GM21786 (cell line): Measurements from ENCODE around the gene OAS1.
A peak's percentile ranks its signal among the peaks of the same experiment; 100 is the strongest.
"Not testable (repeated sequence)": the region's sequence is repeated elsewhere in the genome, so short reads cannot be mapped to it uniquely, and the experiment has no call there.

Experiments used
- ATAC-seq: cut with Tn5 transposase; IDR thresholded peaks from one replicate; pipeline ENCODE4 v1.9.1; 2021; ENCODE audit not compliant: unreplicated experiment

OAS1 gene

GRCh38 chr12:112900298-112901145, 6.2 kb upstream of the OAS1 start:
- ATAC-seq: no peak

- ATAC-seq: no peak
Measured at GRCh38 chr12:112901271-112901670, 5.5 kb upstream of the OAS1 start.

GRCh38 chr12:112904571-112904970, 2.2 kb upstream of the OAS1 start:
- ATAC-seq: no peak

GRCh38 chr12:112905451-112906089, 1.2 kb upstream of the OAS1 start:
- no peak for ATAC-seq

GRCh38 chr12:112907415-112908157, 824 bp downstream of the OAS1 start:
- ATAC-seq: peak; percentile 46

- ATAC-seq: no peak
Measured at GRCh38 chr12:112908548-112908947, 1.8 kb downstream of the OAS1 start.

- no peak for ATAC-seq
Measured at GRCh38 chr12:112909693-112910092, 2.9 kb downstream of the OAS1 start.

GRCh38 chr12:112913038-112913688, 6.4 kb downstream of the OAS1 start:
- ATAC-seq: no peak

GRCh38 chr12:112913888-112914287, 7.1 kb downstream of the OAS1 start:
- ATAC-seq: not testable (repeated sequence)

GRCh38 chr12:112916270-112916669, 9.5 kb downstream of the OAS1 start:
- ATAC-seq: no peak

- ATAC-seq: no peak
Measured at GRCh38 chr12:112919121-112919520, 12.4 kb downstream of the OAS1 start.

- peak; percentile 73 for ATAC-seq
Measured at GRCh38 chr12:112924986-112925385, 18.2 kb downstream of the OAS1 start.

- ATAC-seq: not testable (repeated sequence)
Measured at GRCh38 chr12:112926416-112927033, 19.8 kb downstream of the OAS1 start.

GRCh38 chr12:112927475-112927874, 20.7 kb downstream of the OAS1 start:
- no peak for ATAC-seq

GRCh38 chr12:112927925-112928324, 21.2 kb downstream of the OAS1 start:
- ATAC-seq: no peak

- ATAC-seq: no peak
Measured at GRCh38 chr12:112928978-112929377, 22.2 kb downstream of the OAS1 start.

GRCh38 chr12:112929715-112930114, 23.0 kb downstream of the OAS1 start:
- no peak for ATAC-seq

- ATAC-seq: no peak
Measured at GRCh38 chr12:112930350-112930749, 23.6 kb downstream of the OAS1 start.

GRCh38 chr12:112932485-112933128, 25.8 kb downstream of the OAS1 start:
- ATAC-seq: no peak

GRCh38 chr12:112933129-112933505, 26.4 kb downstream of the OAS1 start:
- no peak for ATAC-seq
